HG03280 (cell line): ENCODE measurements around the gene TSC22D4.
"Not testable (repeated sequence)": the region's sequence is repeated elsewhere in the genome, so short reads cannot be mapped to it uniquely, and the experiment has no call there.

ENCODE experiments used
- ATAC-seq: cut with Tn5 transposase; IDR thresholded peaks from one replicate; pipeline ENCODE4 v1.9.1; 2021; ENCODE audit warnings: mild to moderate bottlenecking, moderate library complexity; ENCODE audit not compliant: unreplicated experiment

Gene TSC22D4

GRCh38 chr7:100478958-100479660 is at the start of gene TSC22D4:
Gene TSC22D4 (minus strand): TSS chr7:100479214. CDS start chr7:100478038, 1,176 bp downstream.
- ATAC-seq, result peak; percentile 54

DNA sequence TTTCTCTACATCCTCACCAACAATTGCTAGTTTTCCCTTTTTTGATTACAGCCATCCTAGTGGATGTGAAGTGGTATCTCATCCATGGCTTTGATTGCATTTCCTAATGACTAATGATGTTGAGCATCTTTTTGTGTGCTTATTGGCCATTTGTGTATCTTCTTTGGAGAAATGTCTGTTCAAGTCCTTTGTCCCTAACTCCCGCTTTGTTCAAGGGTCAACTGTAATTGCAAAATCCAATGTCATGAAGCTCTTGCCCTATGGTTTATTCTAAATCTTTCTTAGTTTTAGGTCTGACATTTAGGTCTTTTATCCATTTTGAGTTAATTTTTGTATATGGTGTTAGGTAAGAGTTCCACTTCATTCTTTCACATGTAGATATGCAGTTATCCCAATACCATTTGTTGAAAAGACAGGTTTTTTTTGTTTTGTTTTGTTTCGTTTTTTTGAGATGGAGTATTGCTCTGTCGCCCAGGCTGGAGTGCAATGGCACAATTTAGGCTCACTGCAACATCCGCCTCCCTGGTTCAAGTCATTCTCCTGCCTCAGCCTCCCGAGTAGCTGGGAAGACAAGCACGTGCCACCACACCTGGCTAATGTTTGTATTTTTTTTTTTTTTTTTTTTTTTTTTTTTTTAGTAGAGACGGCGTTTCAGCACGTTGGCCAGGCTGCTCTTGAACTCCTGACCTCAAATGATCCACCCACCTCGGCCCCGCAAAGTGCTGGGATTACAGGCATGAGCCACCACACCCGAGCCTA is 49.3 kb upstream of the TSC22D4 start:
- not testable (repeated sequence) for ATAC-seq

- ATAC-seq, result not testable (repeated sequence)
These were observed 44.2 kb upstream of the TSC22D4 start for GRCh38 chr7:100523192-100523591.

DNA sequence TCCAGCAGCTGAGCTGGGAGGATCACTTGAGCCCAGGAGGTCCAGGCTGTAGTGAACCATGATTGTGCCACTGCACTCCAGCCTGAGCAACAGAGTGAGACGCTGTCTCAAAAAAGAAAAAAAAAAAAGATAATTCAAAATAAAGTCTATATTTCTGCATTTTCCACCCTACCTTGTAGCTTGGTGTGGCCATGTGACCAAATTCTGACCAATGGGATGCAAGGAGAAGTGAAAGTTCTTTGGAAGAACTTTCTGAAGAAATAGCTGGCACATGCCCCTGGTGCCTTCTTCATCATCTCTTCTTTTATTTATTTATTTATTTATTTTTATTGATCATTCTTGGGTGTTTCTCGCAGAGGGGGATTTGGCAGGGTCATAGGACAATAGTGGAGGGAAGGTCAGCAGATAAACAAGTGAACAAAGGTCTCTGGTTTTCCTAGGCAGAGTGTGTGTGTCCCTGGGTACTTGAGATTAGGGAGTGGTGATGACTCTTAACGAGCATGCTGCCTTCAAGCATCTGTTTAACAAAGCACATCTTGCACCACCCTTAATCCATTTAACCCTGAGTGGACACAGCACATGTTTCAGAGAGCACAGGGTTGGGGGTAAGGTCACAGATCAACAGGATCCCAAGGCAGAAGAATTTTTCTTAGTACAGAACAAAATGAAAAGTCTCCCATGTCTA is 43.0 kb upstream of the TSC22D4 start:
- not testable (repeated sequence) for ATAC-seq

- ATAC-seq, result no peak
These were observed 42.1 kb upstream of the TSC22D4 start for GRCh38 chr7:100521076-100521475.

- no peak for ATAC-seq
These were observed 41.1 kb upstream of the TSC22D4 start for GRCh38 chr7:100520138-100520537.

DNA sequence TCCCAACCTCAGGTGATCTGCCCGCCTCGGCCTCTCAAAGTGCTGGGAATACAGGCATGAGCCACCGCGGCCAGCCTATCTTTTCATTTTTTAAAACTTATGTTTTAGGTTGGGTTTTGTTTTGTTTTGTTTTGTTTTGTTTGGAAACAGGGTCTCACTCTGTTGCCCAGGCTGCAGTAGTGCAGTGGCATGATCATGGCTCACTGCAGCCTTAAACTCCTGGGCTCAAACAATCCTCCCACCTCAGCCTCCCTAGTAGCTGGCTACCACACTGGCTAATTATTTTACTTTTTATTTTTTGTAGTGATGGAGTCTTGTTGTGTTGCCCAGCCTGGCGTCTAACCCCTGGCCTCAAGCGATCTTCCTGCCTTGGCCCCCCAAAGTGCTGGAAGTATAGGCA is 40.6 kb upstream of the TSC22D4 start:
- ATAC-seq, result no peak

GRCh38 chr7:100517305-100517704 is 38.3 kb upstream of the TSC22D4 start:
- ATAC-seq, result no peak

GRCh38 chr7:100516135-100516812 is 37.3 kb upstream of the TSC22D4 start:
- no peak for ATAC-seq

GRCh38 chr7:100515072-100515532 is 36.1 kb upstream of the TSC22D4 start:
- ATAC-seq, result no peak

- ATAC-seq, result no peak
These were observed 34.3 kb upstream of the TSC22D4 start for GRCh38 chr7:100513212-100513810.

GRCh38 chr7:100510437-100511239 is 31.6 kb upstream of the TSC22D4 start:
- no peak for ATAC-seq

- ATAC-seq, result no peak
These were observed 30.2 kb upstream of the TSC22D4 start for GRCh38 chr7:100509231-100509630.

- ATAC-seq, result no peak
These were observed 27.4 kb upstream of the TSC22D4 start for GRCh38 chr7:100506356-100506923.

- ATAC-seq, result no peak
These were observed 26.0 kb upstream of the TSC22D4 start for GRCh38 chr7:100504887-100505611.

- not testable (repeated sequence) for ATAC-seq
These were observed 25.0 kb upstream of the TSC22D4 start for GRCh38 chr7:100504031-100504430.

- ATAC-seq, result not testable (repeated sequence)
These were observed 21.7 kb upstream of the TSC22D4 start for GRCh38 chr7:100500743-100501142.

DNA sequence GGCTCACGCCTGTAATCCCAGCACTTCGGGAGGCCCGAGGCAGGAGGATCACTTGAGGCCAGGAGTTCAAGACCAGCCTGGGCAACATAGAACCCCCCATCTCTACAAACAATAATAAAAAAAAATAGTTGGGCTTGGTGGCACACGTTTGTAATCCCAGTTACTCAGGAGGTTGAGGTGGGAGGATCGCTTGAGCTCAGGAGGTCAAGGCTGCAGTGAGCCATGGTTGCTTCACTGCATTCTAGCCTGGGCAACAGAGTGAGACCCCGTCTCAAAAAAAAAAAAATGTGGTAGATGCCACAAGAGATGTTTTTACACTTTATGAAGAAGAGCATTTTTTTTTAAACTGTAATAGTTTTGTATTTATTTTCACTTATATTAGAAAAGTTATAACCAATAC is 17.5 kb upstream of the TSC22D4 start:
- ATAC-seq, result no peak
